Fibroblast of villous mesenchyme (primary cell): ENCODE data around the gene FSTL4. TPM values are rescaled to one million over a fixed set of nuclear protein-coding genes. Genes with fewer than 3 reads are reported as not detected.

Experiments
- DNase-seq: peaks from one replicate; pipeline ENCODE4 v3.0.0-alpha.2; 2010; ENCODE audit warnings: low read depth
- H3K4me3 ChIP-seq: 2 replicates; pipeline ENCODE4 v1.5.1; 2011; ENCODE audit warnings: low read depth, mild to moderate bottlenecking, low read length
- CTCF ChIP-seq: IDR thresholded peaks from 2 replicates; pipeline ENCODE4 v1.5.1; 2012; ENCODE audit warnings: low read depth, mild to moderate bottlenecking, low read length; ENCODE audit not compliant: insufficient read depth
- total RNA-seq: library from RNA; depleted of rRNA; stranded (reverse); fragments of >200 nt; gene quantifications from 2 replicates; pipeline ENCODE4 v1.2.3, GENCODE V29; 2012

Gene FSTL4
- total RNA-seq, 1 donor: not detected

GRCh38 chr5:133466556-133467334 lies 145.6 kb downstream of the FSTL4 start:
- DNase-seq: no peak
- no peak overlapping the region for H3K4me3 ChIP-seq
- no peak for TF ChIP-seq CTCF

GRCh38 chr5:133464013-133464412 lies 148.3 kb downstream of the FSTL4 start:
- DNase-seq: no peak
- no peak for TF ChIP-seq CTCF
- no peak overlapping the region for H3K4me3 ChIP-seq

GRCh38 chr5:133461796-133462516 lies 150.4 kb downstream of the FSTL4 start:
- H3K4me3 ChIP-seq: no peak overlapping the region
- no peak for TF ChIP-seq CTCF
- no peak for DNase-seq

- no peak overlapping the region for H3K4me3 ChIP-seq
- peak; percentile 80 for TF ChIP-seq CTCF
- DNase-seq: peak; percentile 31
These were observed 152.1 kb downstream of the FSTL4 start for GRCh38 chr5:133460172-133460758.

- DNase-seq: no peak
- no peak for TF ChIP-seq CTCF
- no peak overlapping the region for H3K4me3 ChIP-seq
These were observed 152.7 kb downstream of the FSTL4 start for GRCh38 chr5:133459474-133460160.

- TF ChIP-seq CTCF: no peak
- DNase-seq: no peak
- H3K4me3 ChIP-seq: no peak overlapping the region
These were observed 153.9 kb downstream of the FSTL4 start for GRCh38 chr5:133458435-133458834.
